ENCODE measurements around the gene MAN1C1.

Gene MAN1C1

GRCh38 chr1:25723250-25723880, 106.8 kb downstream of the MAN1C1 start:
- H3K27me3 ChIP-seq (ENCODE audit: control insufficient read depth in 3 of 3, insufficient read depth in 3 of 3, low read depth in 1 of 3, low read length in 3 of 3) = no peaks in the 10 kb centered on the region
- H2BK12ac ChIP-seq (ENCODE audit: low read length) = no peak overlapping the region
- H3K79me1 ChIP-seq (ENCODE audit: low read depth, low read length) = no peaks in the 10 kb centered on the region
- H4K91ac ChIP-seq (ENCODE audit: low read depth, low read length, poor library complexity) = no peak overlapping the region
- H4K8ac ChIP-seq (ENCODE audit: low read depth, low read length) = no peak overlapping the region
- H3K36me3 ChIP-seq (replicated peaks in 1 of 2; ENCODE audit: control insufficient read depth in 2 of 2, insufficient read depth in 2 of 2, low read length in 2 of 2) = no peaks in the 10 kb centered on the region
- no peak overlapping the region for H2BK15ac ChIP-seq (ENCODE audit: low read length)
- H2AFZ ChIP-seq (ENCODE audit: low read length) = no peak overlapping the region
- no peak overlapping the region for H3K4me2 ChIP-seq (ENCODE audit: insufficient read depth, low read length, poor library complexity, severe bottlenecking)
- H3K4ac ChIP-seq (ENCODE audit: low read length) = no peak overlapping the region
- H3K23ac ChIP-seq (ENCODE audit: low read depth, low read length, poor library complexity) = no peak overlapping the region
- H2BK5ac ChIP-seq (ENCODE audit: low read length) = no peak overlapping the region
- no peak overlapping the region for H3K4me3 ChIP-seq (ENCODE audit: low read length in 2 of 2)
- H3K18ac ChIP-seq (ENCODE audit: low read length) = no peak overlapping the region
- H3K9ac ChIP-seq (ENCODE audit: low read depth, low read length, poor library complexity) = no peak overlapping the region
- H3K9me3 ChIP-seq (replicated peaks in 1 of 2; ENCODE audit: control insufficient read depth in 2 of 2, insufficient read depth in 1 of 2, low read depth in 1 of 2, low read length in 2 of 2) = no peaks in the 10 kb centered on the region
- peaks cover 16 to 29% of the 10 kb centered on the region in 2 donors for H3K4me1 ChIP-seq (ENCODE audit: control insufficient read depth in 2 of 2, insufficient read depth in 1 of 2, low read depth in 1 of 2, low read length in 2 of 2)
- no CpG with 5 or more reads among the region's 4 CpGs for WGBS, 2 donors (ENCODE audit: extremely low coverage in 2 of 2, insufficient read length in 2 of 2, insufficient replicate concordance in 1 of 2)
- H2AK5ac ChIP-seq (ENCODE audit: low read depth, low read length) = no peak overlapping the region
- no peak for DNase-seq (ENCODE audit: low spot score)
- no peak overlapping the region for H3K27ac ChIP-seq (replicated peaks; ENCODE audit: low read length)
- no peak overlapping the region for H2BK120ac ChIP-seq (ENCODE audit: low read depth, low read length)
- H3K14ac ChIP-seq (ENCODE audit: low read length) = no peak overlapping the region

DNA sequence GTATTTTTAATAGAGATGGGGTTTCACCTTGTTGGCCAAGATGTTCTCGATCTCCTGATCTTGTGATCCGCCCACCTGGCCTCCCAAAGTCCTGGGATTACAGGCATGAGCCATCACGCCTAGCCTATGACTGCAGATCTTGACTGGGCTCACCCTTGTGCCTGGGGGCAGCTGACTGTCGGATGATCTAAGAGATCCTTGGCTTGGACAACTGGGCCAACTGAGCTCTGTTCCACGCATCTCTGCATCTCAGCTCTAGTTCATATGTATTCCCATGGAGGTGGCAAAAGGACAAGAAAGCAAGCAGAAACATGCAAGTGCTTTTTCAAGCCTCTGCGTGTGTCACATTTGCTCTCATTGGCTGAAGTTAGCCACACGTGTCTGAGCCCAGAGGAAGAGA, 107.6 kb downstream of the MAN1C1 start:
- Histone ChIP-seq H4K8ac (ENCODE audit: low read depth, low read length) (no peak overlapping the region), H3K18ac (ENCODE audit: low read length) (peak overlapping the region; percentile 31)

GRCh38 chr1:25724966-25725365, 108.4 kb downstream of the MAN1C1 start:
- no peak overlapping the region for H2BK5ac ChIP-seq (ENCODE audit: low read length)
- H4K8ac ChIP-seq (ENCODE audit: low read depth, low read length) = no peak overlapping the region
- H3K9me3 ChIP-seq (replicated peaks in 1 of 2; ENCODE audit: control insufficient read depth in 2 of 2, insufficient read depth in 1 of 2, low read depth in 1 of 2, low read length in 2 of 2) = no peaks in the 10 kb centered on the region
- H3K18ac ChIP-seq (ENCODE audit: low read length) = no peak overlapping the region
- no peak overlapping the region for H2BK12ac ChIP-seq (ENCODE audit: low read length)
- H3K4me2 ChIP-seq (ENCODE audit: insufficient read depth, low read length, poor library complexity, severe bottlenecking) = no peak overlapping the region
- no peak overlapping the region for H3K9ac ChIP-seq (ENCODE audit: low read depth, low read length, poor library complexity)
- H3K36me3 ChIP-seq (replicated peaks in 1 of 2; ENCODE audit: control insufficient read depth in 2 of 2, insufficient read depth in 2 of 2, low read length in 2 of 2) = no peaks in the 10 kb centered on the region
- peak overlapping the region; percentile 87 for H3K27ac ChIP-seq (replicated peaks; ENCODE audit: low read length)
- H2BK15ac ChIP-seq (ENCODE audit: low read length) = no peak overlapping the region
- no peak overlapping the region for H2AK5ac ChIP-seq (ENCODE audit: low read depth, low read length)
- no peak overlapping the region for H3K4me3 ChIP-seq (ENCODE audit: low read length in 2 of 2)
- WGBS, 2 donors (ENCODE audit: extremely low coverage in 2 of 2, insufficient read length in 2 of 2, insufficient replicate concordance in 1 of 2) = no CpG with 5 or more reads among the region's 2 CpGs
- H4K91ac ChIP-seq (ENCODE audit: low read depth, low read length, poor library complexity) = no peak overlapping the region
- H3K14ac ChIP-seq (ENCODE audit: low read length) = no peak overlapping the region
- H3K79me1 ChIP-seq (ENCODE audit: low read depth, low read length) = no peaks in the 10 kb centered on the region
- peak; percentile 56 for DNase-seq (ENCODE audit: low spot score)
- H3K23ac ChIP-seq (ENCODE audit: low read depth, low read length, poor library complexity) = no peak overlapping the region
- H2BK120ac ChIP-seq (ENCODE audit: low read depth, low read length) = no peak overlapping the region
- H3K27me3 ChIP-seq (ENCODE audit: control insufficient read depth in 3 of 3, insufficient read depth in 3 of 3, low read depth in 1 of 3, low read length in 3 of 3) = no peaks in the 10 kb centered on the region
- peaks cover 21 to 31% of the 10 kb centered on the region in 2 donors for H3K4me1 ChIP-seq (ENCODE audit: control insufficient read depth in 2 of 2, insufficient read depth in 1 of 2, low read depth in 1 of 2, low read length in 2 of 2)
- no peak overlapping the region for H3K4ac ChIP-seq (ENCODE audit: low read length)
- H2AFZ ChIP-seq (ENCODE audit: low read length) = no peak overlapping the region

More for the DNA sequence above, 107.6 kb downstream of the MAN1C1 start:
- H3K4ac ChIP-seq (ENCODE audit: low read length) = no peak overlapping the region
- no peaks in the 10 kb centered on the region for H3K79me1 ChIP-seq (ENCODE audit: low read depth, low read length)
- H2BK15ac ChIP-seq (ENCODE audit: low read length) = no peak overlapping the region
- H3K23ac ChIP-seq (ENCODE audit: low read depth, low read length, poor library complexity) = no peak overlapping the region
- H3K4me3 ChIP-seq (ENCODE audit: low read length in 2 of 2) = no peak overlapping the region
- no CpG with 5 or more reads among the region's 7 CpGs for WGBS, 2 donors (ENCODE audit: extremely low coverage in 2 of 2, insufficient read length in 2 of 2, insufficient replicate concordance in 1 of 2)
- H2AFZ ChIP-seq (ENCODE audit: low read length) = no peak overlapping the region
- no peak overlapping the region for H3K14ac ChIP-seq (ENCODE audit: low read length)
- H2AK5ac ChIP-seq (ENCODE audit: low read depth, low read length) = peak overlapping the region; percentile 2
- no peak overlapping the region for H2BK12ac ChIP-seq (ENCODE audit: low read length)
- no peaks in the 10 kb centered on the region for H3K36me3 ChIP-seq (replicated peaks in 1 of 2; ENCODE audit: control insufficient read depth in 2 of 2, insufficient read depth in 2 of 2, low read length in 2 of 2)
- H2BK5ac ChIP-seq (ENCODE audit: low read length) = no peak overlapping the region
- H3K27me3 ChIP-seq (ENCODE audit: control insufficient read depth in 3 of 3, insufficient read depth in 3 of 3, low read depth in 1 of 3, low read length in 3 of 3) = no peaks in the 10 kb centered on the region
- peak overlapping the region; percentile 64 for H3K27ac ChIP-seq (replicated peaks; ENCODE audit: low read length)
- H2BK120ac ChIP-seq (ENCODE audit: low read depth, low read length) = no peak overlapping the region
- H4K91ac ChIP-seq (ENCODE audit: low read depth, low read length, poor library complexity) = no peak overlapping the region
- H3K9ac ChIP-seq (ENCODE audit: low read depth, low read length, poor library complexity) = no peak overlapping the region
- no peak overlapping the region for H3K4me2 ChIP-seq (ENCODE audit: insufficient read depth, low read length, poor library complexity, severe bottlenecking)
- no peaks in the 10 kb centered on the region for H3K9me3 ChIP-seq (replicated peaks in 1 of 2; ENCODE audit: control insufficient read depth in 2 of 2, insufficient read depth in 1 of 2, low read depth in 1 of 2, low read length in 2 of 2)
- no peak for DNase-seq (ENCODE audit: low spot score)
- H3K4me1 ChIP-seq (ENCODE audit: control insufficient read depth in 2 of 2, insufficient read depth in 1 of 2, low read depth in 1 of 2, low read length in 2 of 2) = peaks cover 17 to 31% of the 10 kb centered on the region in 2 donors

GRCh38 chr1:25725482-25725881, 108.9 kb downstream of the MAN1C1 start:
- H3K36me3 ChIP-seq (replicated peaks in 1 of 2; ENCODE audit: control insufficient read depth in 2 of 2, insufficient read depth in 2 of 2, low read length in 2 of 2) = no peaks in the 10 kb centered on the region
- H2AK5ac ChIP-seq (ENCODE audit: low read depth, low read length) = peak overlapping the region; percentile 17
- peaks cover 26 to 32% of the 10 kb centered on the region in 2 donors for H3K4me1 ChIP-seq (ENCODE audit: control insufficient read depth in 2 of 2, insufficient read depth in 1 of 2, low read depth in 1 of 2, low read length in 2 of 2)
- H2AFZ ChIP-seq (ENCODE audit: low read length) = no peak overlapping the region
- no peak overlapping the region for H3K4ac ChIP-seq (ENCODE audit: low read length)
- no peak overlapping the region for H3K14ac ChIP-seq (ENCODE audit: low read length)
- H3K23ac ChIP-seq (ENCODE audit: low read depth, low read length, poor library complexity) = no peak overlapping the region
- H2BK12ac ChIP-seq (ENCODE audit: low read length) = no peak overlapping the region
- DNase-seq (ENCODE audit: low spot score) = no peak
- no peak overlapping the region for H2BK5ac ChIP-seq (ENCODE audit: low read length)
- H3K27ac ChIP-seq (replicated peaks; ENCODE audit: low read length) = peak overlapping the region; percentile 87
- H2BK15ac ChIP-seq (ENCODE audit: low read length) = no peak overlapping the region
- H2BK120ac ChIP-seq (ENCODE audit: low read depth, low read length) = peak overlapping the region; percentile 19
- no peak overlapping the region for H3K4me3 ChIP-seq (ENCODE audit: low read length in 2 of 2)
- H4K91ac ChIP-seq (ENCODE audit: low read depth, low read length, poor library complexity) = no peak overlapping the region
- no peak overlapping the region for H4K8ac ChIP-seq (ENCODE audit: low read depth, low read length)
- no peaks in the 10 kb centered on the region for H3K27me3 ChIP-seq (ENCODE audit: control insufficient read depth in 3 of 3, insufficient read depth in 3 of 3, low read depth in 1 of 3, low read length in 3 of 3)
- H3K18ac ChIP-seq (ENCODE audit: low read length) = peak overlapping the region; percentile 58
- H3K4me2 ChIP-seq (ENCODE audit: insufficient read depth, low read length, poor library complexity, severe bottlenecking) = peak overlapping the region; percentile 23
- no peaks in the 10 kb centered on the region for H3K9me3 ChIP-seq (replicated peaks in 1 of 2; ENCODE audit: control insufficient read depth in 2 of 2, insufficient read depth in 1 of 2, low read depth in 1 of 2, low read length in 2 of 2)
- WGBS, 2 donors (ENCODE audit: extremely low coverage in 2 of 2, insufficient read length in 2 of 2, insufficient replicate concordance in 1 of 2) = no CpG with 5 or more reads among the region's 8 CpGs
- no peak overlapping the region for H3K9ac ChIP-seq (ENCODE audit: low read depth, low read length, poor library complexity)
- no peaks in the 10 kb centered on the region for H3K79me1 ChIP-seq (ENCODE audit: low read depth, low read length)
